ENCODE measurements around the gene VTI1A.

The VTI1A gene

GRCh38 chr10:112675560-112676083, 228.6 kb downstream of the VTI1A start:
- DNase-seq (ENCODE audit: low read depth in 3 of 3, low spot score in 1 of 3) = no peak

DNA sequence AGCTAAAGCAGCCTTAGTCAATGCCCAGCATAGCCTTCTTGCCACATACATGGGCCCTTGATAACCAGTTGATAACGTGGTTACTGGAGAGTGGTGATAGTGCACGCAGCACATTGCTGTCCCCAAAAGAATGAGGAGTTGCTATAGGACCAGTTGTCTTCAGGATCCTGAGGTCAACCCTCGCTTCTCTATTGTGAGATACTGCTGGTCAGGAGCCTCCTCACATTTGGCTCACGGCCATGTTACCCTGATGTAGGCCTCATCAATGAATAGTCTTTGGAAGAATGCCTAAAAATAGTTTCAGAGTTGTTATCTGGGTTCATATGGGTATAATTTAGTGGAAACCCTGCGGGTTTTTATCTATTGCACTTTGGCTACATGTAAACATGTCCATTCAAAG, 230.7 kb downstream of the VTI1A start:
- no peak for DNase-seq (ENCODE audit: low read depth in 3 of 3, low spot score in 1 of 3)

- DNase-seq (ENCODE audit: low read depth in 3 of 3, low spot score in 1 of 3) = no peak
These were observed 231.6 kb downstream of the VTI1A start for GRCh38 chr10:112678581-112678980.

GRCh38 chr10:112678987-112679386, 232.0 kb downstream of the VTI1A start:
- no peak for DNase-seq (ENCODE audit: low read depth in 3 of 3, low spot score in 1 of 3)

DNA sequence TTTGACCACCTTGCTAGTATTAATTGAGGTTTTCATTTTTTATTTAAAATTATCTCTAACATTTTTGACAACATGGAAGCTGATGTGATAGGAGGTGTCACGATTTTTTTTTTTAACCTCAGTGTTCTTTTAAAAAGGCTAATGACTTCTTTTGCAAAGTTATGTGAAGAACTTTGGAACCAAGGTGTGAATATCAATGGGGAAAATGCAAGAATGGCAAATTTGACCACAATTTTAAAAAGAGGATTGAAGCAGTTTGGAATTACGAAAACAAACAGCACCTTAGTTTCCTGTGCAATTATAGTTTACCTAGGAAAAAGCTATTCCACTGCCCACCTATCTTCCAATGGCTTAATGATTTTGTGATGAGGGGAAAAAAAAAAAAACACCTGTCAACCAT, 232.4 kb downstream of the VTI1A start:
- DNase-seq (ENCODE audit: low read depth in 3 of 3, low spot score in 1 of 3) = no peak

GRCh38 chr10:112680586-112680985, 233.6 kb downstream of the VTI1A start:
- DNase-seq (ENCODE audit: low read depth in 3 of 3, low spot score in 1 of 3) = no peak

- no peak for DNase-seq (ENCODE audit: low read depth in 3 of 3, low spot score in 1 of 3)
These were observed 240.6 kb downstream of the VTI1A start for GRCh38 chr10:112687647-112688046.

GRCh38 chr10:112689327-112690072, 242.5 kb downstream of the VTI1A start:
- no peak for DNase-seq (ENCODE audit: low read depth in 3 of 3, low spot score in 1 of 3)

GRCh38 chr10:112695539-112695938, 248.5 kb downstream of the VTI1A start:
- no peak for DNase-seq (ENCODE audit: low read depth in 3 of 3, low spot score in 1 of 3)

GRCh38 chr10:112696592-112696991, 249.6 kb downstream of the VTI1A start:
- DNase-seq (ENCODE audit: low read depth in 3 of 3, low spot score in 1 of 3) = no peak

- DNase-seq (ENCODE audit: low read depth in 3 of 3, low spot score in 1 of 3) = no peak
These were observed 251.3 kb downstream of the VTI1A start for GRCh38 chr10:112698133-112698817.

GRCh38 chr10:112698818-112699164, 251.8 kb downstream of the VTI1A start:
- no peak for DNase-seq (ENCODE audit: low read depth in 3 of 3, low spot score in 1 of 3)

GRCh38 chr10:112700215-112700671, 253.2 kb downstream of the VTI1A start:
- no peak for DNase-seq (ENCODE audit: low read depth in 3 of 3, low spot score in 1 of 3)

GRCh38 chr10:112701211-112701877, 254.3 kb downstream of the VTI1A start:
- DNase-seq (ENCODE audit: low read depth in 3 of 3, low spot score in 1 of 3) = no peak

- DNase-seq (ENCODE audit: low read depth in 3 of 3, low spot score in 1 of 3) = no peak
These were observed 254.9 kb downstream of the VTI1A start for GRCh38 chr10:112701878-112702255.

- DNase-seq (ENCODE audit: low read depth in 3 of 3, low spot score in 1 of 3) = no peak
These were observed 259.6 kb downstream of the VTI1A start for GRCh38 chr10:112706577-112706976.

DNA sequence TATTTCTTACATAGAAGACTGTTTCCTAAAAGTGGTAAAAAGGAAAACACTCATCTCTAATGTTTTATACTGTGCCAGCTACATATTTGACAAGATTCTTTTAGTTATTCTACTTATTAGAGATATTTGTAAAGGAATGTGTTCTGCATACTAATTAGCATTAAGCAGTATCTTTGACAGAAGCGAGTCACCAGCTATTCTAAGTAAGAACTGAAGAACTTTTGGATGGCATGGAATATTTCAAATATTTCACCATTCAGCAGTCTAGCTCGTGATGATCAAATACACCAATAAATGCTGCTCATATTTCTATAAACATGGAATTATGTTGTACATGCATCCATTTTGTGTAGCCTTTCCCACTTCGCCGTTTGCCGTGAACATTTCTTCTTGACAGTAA, 261.4 kb downstream of the VTI1A start:
- DNase-seq (ENCODE audit: low read depth in 3 of 3, low spot score in 1 of 3) = no peak

DNA sequence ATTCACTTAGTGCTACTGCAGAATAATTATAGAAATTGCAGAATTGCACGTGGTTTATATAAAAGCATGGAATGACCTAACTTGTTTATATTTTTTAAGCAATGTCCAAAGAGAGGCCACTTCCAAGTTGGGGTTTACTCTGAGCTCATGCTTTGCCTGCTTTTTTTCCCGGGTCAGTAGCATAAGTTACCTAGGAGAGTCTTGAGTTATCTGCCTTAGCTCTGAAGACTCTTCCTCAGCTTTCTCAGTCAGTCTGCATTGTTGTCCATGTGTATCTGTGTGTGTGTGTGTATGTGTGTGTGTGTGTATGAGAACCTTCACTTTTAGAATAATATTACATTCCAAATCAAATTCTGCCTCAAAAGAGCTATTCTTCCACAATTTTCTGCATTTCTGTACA, 263.5 kb downstream of the VTI1A start:
- no peak for DNase-seq (ENCODE audit: low read depth in 3 of 3, low spot score in 1 of 3)

DNA sequence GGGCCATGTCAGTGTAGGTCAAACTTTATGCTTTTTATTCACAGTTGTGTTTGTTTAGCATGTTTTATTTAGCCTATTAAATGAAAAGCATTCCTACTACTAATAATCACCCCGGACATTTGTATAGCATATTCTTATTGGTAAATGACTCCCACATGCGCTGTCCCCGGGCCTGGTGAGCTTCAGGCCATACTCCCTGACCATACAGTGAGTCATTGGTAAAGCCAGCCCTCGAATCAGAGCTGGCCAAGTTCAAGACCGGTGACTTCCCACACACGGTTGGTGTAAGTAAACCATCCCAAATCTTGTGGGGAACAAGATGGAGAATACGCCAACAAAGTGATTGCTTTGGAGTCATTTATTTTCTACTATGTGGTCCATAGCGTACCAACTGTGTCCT, 264.4 kb downstream of the VTI1A start:
- no peak for DNase-seq (ENCODE audit: low read depth in 3 of 3, low spot score in 1 of 3)

DNA sequence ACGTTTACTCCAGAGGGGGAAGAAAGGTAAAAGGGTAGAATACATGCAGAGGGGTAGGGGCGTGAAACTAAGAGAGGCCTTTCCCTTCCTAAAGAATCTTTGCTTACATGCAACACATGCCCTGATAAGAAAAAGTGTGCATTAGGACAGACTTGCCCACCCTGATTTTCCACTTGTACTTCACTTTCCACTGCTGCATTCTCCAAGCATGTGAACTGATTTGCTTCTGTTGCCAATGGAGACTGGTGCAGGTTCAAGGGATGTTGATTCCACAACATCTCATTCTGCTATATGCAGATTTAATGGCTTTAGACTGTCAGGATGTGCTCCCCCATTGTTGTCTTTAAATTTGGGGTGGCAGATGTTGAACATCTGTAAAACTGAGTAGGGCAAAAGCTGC, 265.5 kb downstream of the VTI1A start:
- no peak for DNase-seq (ENCODE audit: low read depth in 3 of 3, low spot score in 1 of 3)

DNA sequence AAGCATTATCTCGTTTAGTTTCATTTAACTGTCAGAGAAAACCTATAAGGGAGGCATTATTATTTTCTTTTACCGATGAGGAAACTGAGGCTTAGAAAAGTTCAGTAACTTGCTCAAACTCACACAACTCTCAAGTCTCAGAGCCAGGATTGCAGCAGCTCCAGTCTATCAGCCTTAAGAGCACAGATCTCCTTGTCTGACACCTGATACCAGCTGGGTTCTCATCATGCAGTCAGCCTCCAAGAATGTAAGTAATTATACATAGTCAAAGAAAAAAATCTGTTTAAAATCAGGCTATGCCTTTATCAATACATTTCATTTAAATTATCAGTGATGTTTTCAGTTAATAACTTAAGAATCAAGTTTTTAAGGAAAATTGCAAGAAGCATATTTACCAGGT, 266.4 kb downstream of the VTI1A start:
- DNase-seq (ENCODE audit: low read depth in 3 of 3, low spot score in 1 of 3) = no peak

GRCh38 chr10:112715581-112715980, 268.6 kb downstream of the VTI1A start:
- no peak for DNase-seq (ENCODE audit: low read depth in 3 of 3, low spot score in 1 of 3)

Data from stimulated activated CD4-positive, alpha-beta T cell treated with anti-CD3 and anti-CD28 coated beads, TNF-alpha, amount 100 ng/mL, for 1 hour (primary cell).